Muscle of leg (tissue), 11 donors: ENCODE results near the gene AOPEP. TPM values are rescaled to one million over a fixed set of nuclear protein-coding genes. Genes with fewer than 3 reads are reported as not detected.

Experiments used
- DNase-seq: peaks from one replicate; pipeline ENCODE4 v3.0.0; 2013
- H3K27ac ChIP-seq: one replicate; pipeline ENCODE4 v1.5.1; 2013; ENCODE audit warnings: mild to moderate bottlenecking, low read length, control low read depth
- H3K27me3 ChIP-seq: one replicate; pipeline ENCODE4 v1.6.1; 2013; ENCODE audit warnings: low read length; ENCODE audit not compliant: control insufficient read depth, insufficient read depth
- H3K36me3 ChIP-seq: one replicate; pipeline ENCODE4 v1.6.1; 2013; ENCODE audit warnings: low read length; ENCODE audit not compliant: control insufficient read depth, insufficient read depth
- H3K4me1 ChIP-seq: one replicate; pipeline ENCODE4 v1.6.1; 2013; ENCODE audit warnings: low read length; ENCODE audit not compliant: control insufficient read depth, insufficient read depth
- H3K4me3 ChIP-seq: one replicate; pipeline ENCODE4 v1.5.1; 2013; ENCODE audit warnings: low read length, control low read depth
- H3K9me3 ChIP-seq: replicated peaks from 2 replicates; pipeline ENCODE4 v1.6.1; 2013; ENCODE audit warnings: low read depth, low read length; ENCODE audit not compliant: control insufficient read depth
- WGBS: methylation state at CpG from one replicate; pipeline ENCODE4 v1.1.5; 2013; ENCODE audit warnings: missing lambda C conversion rate; ENCODE audit not compliant: insufficient coverage; 5-methylcytosine and 5-hydroxymethylcytosine counted together
- polyA plus RNA-seq, 8 donors: library from polyadenylated mRNA; unstranded; fragments of 120-200 nt; gene quantifications; one replicate each; pipeline versions ENCODE4 v1.2.1 to v1.2.3, GENCODE V29; 2013; ENCODE audit warnings: inconsistent platforms in 1 of 8, low replicate concordance in 1 of 8; ENCODE audit not compliant: insufficient read length in 8 of 8, insufficient read depth in 1 of 8
- total RNA-seq: library from RNA; stranded (reverse); fragments of 120-200 nt; gene quantifications from one replicate; pipeline ENCODE4 v1.2.4, GENCODE V29; 2013

Gene AOPEP
- total and polyA plus RNA-seq, 9 donors = 35.0 to 52.3 (median 43.3) TPM

DNA sequence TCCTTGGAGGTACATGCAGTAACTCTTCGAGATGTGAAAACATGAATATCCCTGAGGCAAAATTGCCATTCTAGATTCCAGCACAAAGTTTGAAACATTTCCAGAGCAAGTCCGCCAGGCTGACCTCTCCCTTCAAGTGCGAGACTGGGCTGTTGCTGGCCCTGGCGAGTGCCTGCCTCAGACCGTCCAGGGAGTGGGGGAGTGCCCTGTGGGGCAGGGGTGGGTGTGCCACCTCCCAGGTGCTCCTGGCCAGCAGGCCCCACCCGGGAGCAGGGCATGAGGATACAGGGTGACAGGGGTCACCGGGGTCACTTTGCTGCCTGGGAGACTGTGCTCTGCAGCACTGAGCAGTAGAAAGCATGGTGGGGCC, 199.9 kb downstream of the AOPEP start:
- Histone ChIP-seq H3K4me1 (peaks cover 43% of the 10 kb centered on the region), H3K27me3 (no peaks in the 10 kb centered on the region), H3K4me3 (no peak overlapping the region), H3K36me3 (peaks cover 6% of the 10 kb centered on the region), H3K9me3 (no peaks in the 10 kb centered on the region), H3K27ac (no peak overlapping the region)
- no peak for DNase-seq
- WGBS = 88% methylated on average over 7 of the region's 7 CpGs

DNA sequence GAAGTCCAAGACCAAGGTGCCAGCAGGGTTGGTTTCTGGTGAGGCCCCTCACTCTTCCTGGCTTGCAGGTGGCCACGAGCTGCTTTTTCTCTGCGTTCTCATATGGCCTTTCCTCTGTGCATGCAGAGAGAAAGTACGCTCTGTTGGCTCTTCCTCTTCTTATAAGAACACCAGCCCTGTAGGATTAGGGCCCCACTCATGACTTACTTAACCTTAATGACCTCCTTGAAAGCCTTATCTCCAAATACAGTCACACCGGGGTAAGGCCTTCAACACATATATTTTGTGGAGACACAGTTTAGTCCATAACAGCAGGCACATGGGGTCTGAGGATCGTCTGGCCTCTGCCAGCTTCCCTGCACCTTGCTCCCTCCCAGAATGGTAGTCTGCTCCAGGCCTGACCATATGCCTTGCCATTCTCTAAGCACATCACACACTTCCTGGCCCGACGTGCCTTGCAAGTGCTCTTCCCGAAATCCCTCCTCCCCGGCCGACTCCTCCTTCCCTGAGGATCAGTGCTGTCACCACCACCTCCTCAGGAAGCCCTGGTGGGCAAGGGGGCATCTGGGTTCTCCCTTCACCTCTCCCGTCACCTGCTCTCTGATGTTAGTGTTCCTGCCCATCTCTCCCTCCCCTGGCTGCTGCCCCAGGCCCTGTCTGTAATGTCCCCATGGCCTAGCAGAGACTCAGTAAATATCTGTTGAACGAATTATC, 200.7 kb downstream of the AOPEP start:
- no peak for DNase-seq
- WGBS = 79% methylated on average over 12 of the region's 12 CpGs
- H3K4me1 ChIP-seq = peaks cover 36% of the 10 kb centered on the region
- peaks cover 6% of the 10 kb centered on the region for H3K36me3 ChIP-seq
- no peaks in the 10 kb centered on the region for H3K27me3 ChIP-seq
- H3K27ac ChIP-seq = no peak overlapping the region
- H3K4me3 ChIP-seq = no peak overlapping the region
- H3K9me3 ChIP-seq = no peaks in the 10 kb centered on the region

DNA sequence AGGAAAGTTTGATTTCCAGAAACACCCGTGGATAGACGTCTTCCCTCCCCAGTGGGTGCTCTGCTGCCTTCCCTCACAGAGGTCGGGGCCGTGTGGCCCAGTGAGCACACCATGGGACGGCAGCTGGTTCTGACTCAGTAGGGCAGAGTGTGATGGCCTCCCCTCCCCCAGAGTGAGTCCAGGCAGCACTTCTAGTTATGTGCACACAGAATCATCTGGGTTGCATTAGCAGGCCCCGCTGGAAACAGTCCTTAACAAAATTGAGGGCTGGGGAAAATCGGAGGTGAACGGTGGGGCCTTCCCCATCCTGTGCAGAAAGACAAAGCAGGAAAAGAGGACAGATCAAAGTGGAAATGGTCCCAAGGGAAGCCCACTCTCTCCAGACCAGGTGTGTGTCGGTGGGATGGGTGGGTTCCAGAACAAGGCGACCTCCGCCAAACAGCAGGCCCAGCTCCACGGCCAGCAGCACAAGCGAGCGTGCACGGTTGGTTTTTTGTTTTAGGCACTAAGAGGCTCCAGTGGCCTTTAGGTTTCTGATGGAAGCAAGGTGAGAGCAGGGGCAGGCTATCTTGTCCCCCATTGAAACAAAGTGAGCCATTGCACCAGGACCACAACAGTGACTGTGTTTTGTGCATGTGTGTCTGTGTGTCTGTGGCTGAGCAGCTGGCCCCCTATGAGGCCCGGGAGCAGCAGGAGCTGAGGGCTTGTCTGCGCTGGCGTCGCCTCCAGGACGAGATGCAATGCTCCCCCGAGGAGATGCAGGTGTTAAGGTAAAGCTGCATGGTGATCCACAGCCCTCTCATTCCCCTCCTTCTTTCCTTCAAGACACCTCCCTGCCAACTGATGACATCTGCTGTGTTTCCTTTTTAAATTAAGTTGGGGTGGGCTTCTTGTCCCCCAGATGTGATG, 201.5 kb downstream of the AOPEP start:
- Histone ChIP-seq H3K27me3 (no peaks in the 10 kb centered on the region), H3K4me3 (no peak overlapping the region), H3K36me3 (peaks cover 6% of the 10 kb centered on the region), H3K9me3 (no peaks in the 10 kb centered on the region), H3K4me1 (peaks cover 27% of the 10 kb centered on the region), H3K27ac (no peak overlapping the region)
- no peak for DNase-seq
- WGBS = 54% methylated on average over 13 of the region's 21 CpGs

DNA sequence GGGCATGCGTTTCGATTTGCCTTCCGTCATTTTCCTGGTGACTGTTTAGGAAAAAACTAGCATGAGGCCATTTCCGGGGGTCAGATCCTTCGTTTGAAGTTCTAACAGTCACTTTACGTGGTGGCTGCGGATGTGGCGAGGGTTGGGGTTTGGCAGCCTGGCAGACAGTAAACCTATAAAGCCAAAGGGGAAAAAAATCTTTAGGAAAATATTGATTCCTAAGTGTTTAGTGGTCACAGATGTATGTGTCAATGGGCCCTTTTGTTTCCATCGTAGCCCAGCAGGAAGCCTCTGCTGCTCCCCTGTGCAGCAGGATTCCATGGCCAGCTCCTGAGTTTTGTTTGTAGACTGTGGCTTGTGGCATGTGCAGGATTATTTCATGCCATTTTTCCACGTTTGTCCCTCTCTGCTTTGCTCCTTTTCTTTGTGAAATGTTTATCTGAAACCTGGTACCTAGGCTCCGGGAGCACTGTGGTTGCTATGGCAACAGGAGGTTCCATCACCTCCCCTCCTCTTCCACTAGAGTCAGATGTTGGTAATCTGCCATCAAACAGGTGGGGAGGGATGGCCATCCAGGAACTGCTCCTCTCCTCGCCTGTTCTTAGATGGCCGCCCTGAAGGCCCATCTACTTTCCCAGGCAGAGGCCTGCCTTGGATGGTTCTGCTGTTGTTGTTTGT, 202.3 kb downstream of the AOPEP start:
- H3K4me1 ChIP-seq = peaks cover 19% of the 10 kb centered on the region

DNA sequence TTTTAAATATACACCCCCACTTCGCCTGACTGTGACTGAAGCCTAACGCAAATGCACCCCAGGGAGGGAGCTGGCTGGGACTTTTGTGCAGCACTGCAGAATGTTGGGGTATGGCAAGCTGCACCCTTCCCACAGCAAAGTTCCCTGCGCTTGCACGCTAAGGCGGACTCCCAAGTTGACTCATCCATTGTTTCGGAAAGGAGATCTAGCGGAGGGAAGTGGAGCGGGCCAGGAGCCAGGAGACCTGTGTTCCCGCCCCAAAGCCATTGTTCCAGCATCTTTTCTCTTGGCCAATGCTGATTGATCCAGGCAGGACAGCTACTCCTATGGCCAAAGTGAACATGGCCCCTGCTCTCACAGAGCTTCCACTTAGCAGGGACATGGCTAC, 202.9 kb downstream of the AOPEP start:
- 89% methylated on average over 7 of the region's 9 CpGs for WGBS
- no peak for DNase-seq
- no peaks in the 10 kb centered on the region for H3K9me3 ChIP-seq
- peak overlapping the region; percentile 56 for H3K27ac ChIP-seq
- peaks cover 16% of the 10 kb centered on the region for H3K4me1 ChIP-seq
- H3K27me3 ChIP-seq = no peaks in the 10 kb centered on the region
- H3K36me3 ChIP-seq = peaks cover 6% of the 10 kb centered on the region
- no peak overlapping the region for H3K4me3 ChIP-seq

More for the DNA sequence above, 202.3 kb downstream of the AOPEP start:
- Histone ChIP-seq H3K9me3 (no peaks in the 10 kb centered on the region), H3K27ac (peak overlapping the region; percentile 56), H3K36me3 (peaks cover 6% of the 10 kb centered on the region), H3K4me3 (no peak overlapping the region), H3K27me3 (no peaks in the 10 kb centered on the region)
- WGBS = 74% methylated on average over 6 of the region's 13 CpGs
- DNase-seq = no peak

DNA sequence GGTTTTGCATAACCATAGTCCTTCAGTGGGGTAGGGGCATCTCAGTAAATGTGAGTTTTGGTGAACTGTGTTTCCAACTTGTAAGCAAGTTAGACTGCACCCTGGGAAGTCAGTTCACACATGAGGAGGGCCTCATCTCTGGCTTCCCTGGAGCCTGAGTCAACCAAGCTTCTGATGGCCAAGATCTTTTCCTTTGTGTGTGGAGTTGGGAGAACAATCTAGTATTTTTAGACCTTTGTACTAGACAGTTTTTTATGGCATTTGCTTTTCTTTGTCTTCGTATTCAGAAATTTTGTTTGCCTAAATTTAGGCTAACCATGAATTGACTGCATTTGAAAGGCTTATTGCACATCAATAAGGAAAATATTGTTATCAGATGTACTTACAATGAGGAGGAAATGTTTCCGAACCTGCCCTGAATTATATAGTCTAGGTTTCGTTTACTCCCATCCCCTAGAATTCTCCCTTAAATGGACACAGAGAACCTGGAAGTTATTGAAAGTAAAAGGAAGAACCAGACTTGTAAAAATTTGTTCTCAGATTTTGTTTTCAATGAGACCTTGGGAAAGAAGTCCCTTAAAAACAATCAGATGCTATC, 204.6 kb downstream of the AOPEP start:
- H3K36me3 ChIP-seq = peaks cover 6% of the 10 kb centered on the region
- H3K4me1 ChIP-seq = peaks cover 16% of the 10 kb centered on the region
- no CpG with 5 or more reads among the region's 3 CpGs for WGBS
- no peaks in the 10 kb centered on the region for H3K9me3 ChIP-seq
- no peak for DNase-seq
- no peak overlapping the region for H3K27ac ChIP-seq
- H3K4me3 ChIP-seq = no peak overlapping the region
- no peaks in the 10 kb centered on the region for H3K27me3 ChIP-seq

DNA sequence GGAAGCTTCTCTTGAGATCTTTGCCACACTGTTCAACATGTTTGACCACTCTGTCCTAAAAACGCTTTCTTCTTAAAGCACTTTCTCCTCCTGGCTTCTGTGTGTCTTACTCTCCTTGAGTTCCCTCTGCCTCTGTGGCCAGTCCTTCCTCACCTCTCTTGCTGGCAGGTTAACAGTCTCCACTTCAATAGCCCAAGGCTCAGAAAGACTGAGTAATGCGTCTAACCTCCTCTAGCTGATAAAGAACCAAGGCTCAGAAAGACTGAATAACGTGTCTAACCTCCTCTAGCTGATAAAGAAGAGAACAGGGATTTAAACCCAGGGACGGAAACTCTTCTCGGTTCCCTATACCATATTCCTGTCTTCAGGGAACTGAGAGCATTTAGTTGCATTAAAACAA, 205.2 kb downstream of the AOPEP start:
- Histone ChIP-seq H3K4me3 (no peak overlapping the region), H3K27me3 (no peaks in the 10 kb centered on the region), H3K27ac (no peak overlapping the region), H3K4me1 (peaks cover 16% of the 10 kb centered on the region), H3K9me3 (no peaks in the 10 kb centered on the region), H3K36me3 (peaks cover 5% of the 10 kb centered on the region)
- 100% methylated on average over 1 of the region's 5 CpGs for WGBS
- DNase-seq = no peak

DNA sequence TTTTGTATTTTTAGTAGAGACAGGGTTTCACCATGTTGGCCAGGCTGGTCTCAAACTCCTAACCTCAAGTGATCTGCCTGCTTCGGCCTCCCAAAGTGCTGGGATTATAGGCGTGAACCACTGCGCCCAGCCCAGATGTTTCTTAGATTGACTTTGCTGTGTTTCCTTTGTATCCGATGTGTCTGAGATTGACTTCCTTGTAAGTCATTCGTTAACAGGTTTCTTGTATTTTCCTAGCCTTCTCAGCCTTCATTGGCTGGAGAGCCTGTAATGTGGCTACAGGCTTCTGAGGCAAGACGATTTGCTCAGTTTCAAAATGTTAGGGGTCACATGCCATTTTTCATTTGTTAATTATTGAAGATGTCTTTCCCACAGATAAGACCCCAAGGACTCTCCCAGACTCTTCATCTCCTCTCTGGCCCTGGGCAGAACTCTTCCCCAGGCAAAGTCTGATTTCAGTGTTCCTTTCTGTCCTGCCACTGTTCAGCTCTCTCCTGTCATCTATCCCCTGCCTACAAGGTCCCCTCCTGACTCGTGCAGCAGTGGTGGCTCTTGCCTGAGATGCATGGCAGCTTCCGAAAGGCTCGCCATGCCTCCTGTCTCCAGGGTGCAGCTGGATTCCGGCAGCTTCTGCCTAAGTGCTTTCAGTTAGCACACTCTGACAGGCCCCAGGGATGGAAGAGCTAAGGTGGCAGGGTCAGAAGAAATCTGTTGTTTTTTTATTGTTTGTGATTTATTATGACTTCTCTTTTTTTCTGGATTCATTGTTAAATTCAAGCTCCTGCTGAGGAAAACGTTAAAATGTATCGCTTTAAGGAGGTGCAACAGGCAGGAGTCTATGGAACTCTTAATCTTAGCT, 206.4 kb downstream of the AOPEP start:
- Histone ChIP-seq H3K27me3 (no peaks in the 10 kb centered on the region), H3K4me1 (peaks cover 12% of the 10 kb centered on the region), H3K4me3 (no peak overlapping the region), H3K27ac (no peak overlapping the region), H3K9me3 (no peaks in the 10 kb centered on the region), H3K36me3 (peaks cover 4% of the 10 kb centered on the region)
- WGBS = 84% methylated on average over 11 of the region's 12 CpGs
- no peak for DNase-seq

DNA sequence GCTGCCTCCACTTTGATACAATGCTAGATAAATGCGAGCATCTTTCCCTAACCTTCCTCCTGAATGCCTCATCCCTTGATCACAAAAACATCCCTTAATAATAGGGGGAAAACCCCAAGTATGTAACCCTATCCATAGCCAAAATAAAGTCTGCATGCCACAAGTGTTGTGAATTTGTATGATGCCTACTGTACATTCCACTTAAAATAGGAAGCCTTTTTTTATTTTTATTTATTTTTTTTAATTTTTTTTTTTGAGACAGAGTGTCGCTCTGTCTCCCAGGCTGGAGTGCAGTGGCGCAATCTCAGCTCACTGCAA, 207.0 kb downstream of the AOPEP start:
- 100% methylated on average over 2 of the region's 3 CpGs for WGBS
- DNase-seq = no peak

More for the DNA sequence above, 207.0 kb downstream of the AOPEP start:
- Histone ChIP-seq H3K9me3 (no peaks in the 10 kb centered on the region), H3K27ac (no peak overlapping the region), H3K4me3 (no peak overlapping the region), H3K36me3 (peaks cover 3% of the 10 kb centered on the region), H3K27me3 (no peaks in the 10 kb centered on the region), H3K4me1 (peaks cover 7% of the 10 kb centered on the region)
